BJ (cell line): ENCODE data around the gene IFT172. TPM values are rescaled to one million over a fixed set of nuclear protein-coding genes. Genes with fewer than 3 reads are reported as not detected.

Experiments used
- CTCF ChIA-PET: fragments of 350-600 bp; formaldehyde crosslinking; extraction: SDS; loops from one replicate; lab custom pipeline; 2021; ENCODE audit warnings: antibody characterized with exemption, inconsistent platforms; lab: Yijun Ruan, JAX
- POLR2A ChIA-PET: fragments of 300-600 bp; sonication (Branson Sonifier 250); formaldehyde crosslinking; extraction: SDS; loops from one replicate; lab custom pipeline; 2021; ENCODE audit warnings: antibody characterized with exemption; lab: Charles Lee
- DNase-seq: peaks from one replicate; pipeline ENCODE4 v3.0.0-alpha.2; 2011; ENCODE audit warnings: low read depth
- H3K27me3 ChIP-seq: 2 replicates; pipeline ENCODE4 v1.6.0; 2011; ENCODE audit warnings: low read length; ENCODE audit not compliant: control insufficient read depth, insufficient read depth
- H3K36me3 ChIP-seq: 2 replicates; pipeline ENCODE4 v1.5.1; 2011; ENCODE audit warnings: low read length; ENCODE audit not compliant: control insufficient read depth, insufficient read depth
- H3K4me3 ChIP-seq: 2 replicates; pipeline ENCODE4 v1.5.1; 2011; ENCODE audit warnings: low read depth, mild to moderate bottlenecking, control low read depth, low read length
- polyA plus RNA-seq: library from polyadenylated mRNA; depleted of rRNA; stranded (reverse); fragments of >200 nt; gene quantifications from 2 replicates; pipeline ENCODE4 v1.2.3, GENCODE V29; 2011
- TF ChIP-seq, protein P1 (sequence below): IDR thresholded peaks from 2 replicates; pipeline ENCODE4 v1.5.1; 2011; ENCODE audit warnings: low read depth, mild to moderate bottlenecking, control low read depth, inconsistent platforms, low read length, moderate library complexity; ENCODE audit not compliant: insufficient read depth

IFT172 gene
- polyA plus RNA-seq, 1 experiment: 20.3 TPM

DNA sequence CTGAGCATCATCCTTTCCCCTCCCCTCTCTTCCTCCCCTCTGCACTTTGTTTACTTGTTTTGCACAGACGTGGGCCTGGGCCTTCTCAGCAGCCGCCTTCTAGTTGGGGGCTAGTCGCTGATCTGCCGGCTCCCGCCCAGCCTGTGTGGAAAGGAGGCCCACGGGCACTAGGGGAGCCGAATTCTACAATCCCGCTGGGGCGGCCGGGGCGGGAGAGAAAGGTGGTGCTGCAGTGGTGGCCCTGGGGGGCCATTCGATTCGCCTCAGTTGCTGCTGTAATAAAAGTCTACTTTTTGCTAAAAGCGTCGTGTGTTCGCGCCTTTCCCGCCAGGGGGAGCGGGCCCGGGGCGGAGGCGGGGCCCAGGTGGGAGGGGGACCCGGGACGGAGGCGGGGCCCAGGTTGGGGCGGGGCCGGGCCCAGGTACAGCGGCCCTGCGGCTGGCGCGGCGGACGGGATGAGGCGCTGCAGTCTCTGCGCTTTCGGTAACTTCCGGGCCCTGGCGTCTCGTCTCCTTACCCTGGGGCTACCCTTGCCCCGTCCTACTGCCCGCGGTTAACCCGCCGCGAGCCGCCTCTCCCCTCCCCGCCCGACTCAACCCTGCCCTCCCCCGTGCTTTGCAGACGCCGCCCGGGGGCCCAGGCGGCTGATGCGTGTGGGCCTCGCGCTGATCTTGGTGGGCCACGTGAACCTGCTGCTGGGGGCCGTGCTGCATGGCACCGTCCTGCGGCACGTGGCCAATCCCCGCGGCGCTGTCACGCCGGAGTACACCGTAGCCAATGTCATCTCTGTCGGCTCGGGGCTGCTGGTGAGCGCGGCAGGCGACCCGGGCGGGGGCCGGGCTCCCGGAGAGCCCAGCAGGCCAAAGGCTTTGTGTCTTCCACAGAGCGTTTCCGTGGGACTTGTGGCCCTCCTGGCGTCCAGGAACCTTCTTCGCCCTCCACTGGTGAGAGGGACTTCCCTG is 47.3 kb downstream of the IFT172 start, which contains the start of gene KRTCAP3:
KRTCAP3 (plus strand) TSS at position 424 of the 962 bp plus-strand sequence; CDS start at position 456, 32 bp downstream.
- peaks cover 19% of the 10 kb centered on the region for H3K36me3 ChIP-seq
- POLR2A ChIA-PET: no interaction called here
- H3K4me3 ChIP-seq: no peak within 1 kb of the TSS
- DNase-seq: no peak
- CTCF ChIA-PET: no interaction called here
- TF ChIP-seq, protein P1, sequence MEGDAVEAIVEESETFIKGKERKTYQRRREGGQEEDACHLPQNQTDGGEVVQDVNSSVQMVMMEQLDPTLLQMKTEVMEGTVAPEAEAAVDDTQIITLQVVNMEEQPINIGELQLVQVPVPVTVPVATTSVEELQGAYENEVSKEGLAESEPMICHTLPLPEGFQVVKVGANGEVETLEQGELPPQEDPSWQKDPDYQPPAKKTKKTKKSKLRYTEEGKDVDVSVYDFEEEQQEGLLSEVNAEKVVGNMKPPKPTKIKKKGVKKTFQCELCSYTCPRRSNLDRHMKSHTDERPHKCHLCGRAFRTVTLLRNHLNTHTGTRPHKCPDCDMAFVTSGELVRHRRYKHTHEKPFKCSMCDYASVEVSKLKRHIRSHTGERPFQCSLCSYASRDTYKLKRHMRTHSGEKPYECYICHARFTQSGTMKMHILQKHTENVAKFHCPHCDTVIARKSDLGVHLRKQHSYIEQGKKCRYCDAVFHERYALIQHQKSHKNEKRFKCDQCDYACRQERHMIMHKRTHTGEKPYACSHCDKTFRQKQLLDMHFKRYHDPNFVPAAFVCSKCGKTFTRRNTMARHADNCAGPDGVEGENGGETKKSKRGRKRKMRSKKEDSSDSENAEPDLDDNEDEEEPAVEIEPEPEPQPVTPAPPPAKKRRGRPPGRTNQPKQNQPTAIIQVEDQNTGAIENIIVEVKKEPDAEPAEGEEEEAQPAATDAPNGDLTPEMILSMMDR: no peak
- H3K27me3 ChIP-seq: no peaks in the 10 kb centered on the region

DNA sequence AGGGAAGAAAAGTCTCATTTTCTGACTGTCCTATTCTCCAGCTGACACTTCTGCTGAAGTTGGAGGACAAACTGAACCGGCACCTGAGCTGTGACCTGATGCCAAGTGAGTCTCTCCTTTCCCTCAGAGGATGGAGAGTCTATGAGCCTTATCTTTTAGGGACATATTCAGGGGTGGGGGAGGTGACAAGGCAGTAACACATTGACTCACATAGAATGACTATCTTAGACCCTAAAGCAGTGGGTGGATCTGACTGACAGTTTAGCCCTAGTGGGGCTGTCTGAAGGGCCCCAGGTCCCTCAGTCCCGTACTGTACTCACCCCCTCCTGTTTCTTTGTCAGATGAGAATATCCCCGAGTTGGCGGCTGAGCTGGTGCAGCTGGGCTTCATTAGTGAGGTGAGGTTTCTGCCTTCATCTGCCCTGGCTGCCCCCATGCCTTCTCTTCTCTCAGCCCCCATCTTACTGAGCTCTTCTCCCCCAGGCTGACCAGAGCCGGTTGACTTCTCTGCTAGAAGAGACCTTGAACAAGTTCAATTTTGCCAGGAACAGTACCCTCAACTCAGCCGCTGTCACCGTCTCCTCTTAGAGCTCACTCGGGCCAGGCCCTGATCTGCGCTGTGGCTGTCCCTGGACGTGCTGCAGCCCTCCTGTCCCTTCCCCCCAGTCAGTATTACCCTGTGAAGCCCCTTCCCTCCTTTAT is 48.2 kb downstream of the IFT172 start:
- H3K4me3 ChIP-seq: no peak overlapping the region
- TF ChIP-seq, protein P1: no peak
- CTCF ChIA-PET: no interaction called here
- H3K36me3 ChIP-seq: peaks cover 25% of the 10 kb centered on the region
- DNase-seq: no peak
- H3K27me3 ChIP-seq: no peaks in the 10 kb centered on the region
- POLR2A ChIA-PET: no interaction called here

DNA sequence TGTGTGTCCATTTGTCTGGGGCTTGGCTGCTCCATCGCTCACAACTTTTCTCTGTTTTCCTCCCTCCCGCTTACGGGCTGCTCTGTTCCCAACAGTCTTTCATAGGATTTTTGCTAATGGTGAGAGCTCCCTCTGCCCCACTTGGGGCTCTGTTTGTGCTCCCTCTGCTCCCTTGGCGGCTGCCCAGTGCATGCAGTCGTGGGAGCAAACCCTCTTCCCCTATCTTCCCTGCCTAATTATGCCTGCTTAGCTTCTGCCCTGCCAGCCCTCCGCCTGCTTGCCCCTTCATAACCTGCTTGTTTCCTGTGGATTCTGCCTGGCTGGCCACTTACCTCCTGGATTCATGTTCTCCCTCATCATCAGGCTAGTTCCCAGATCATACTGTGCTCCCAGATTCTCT is 53.9 kb downstream of the IFT172 start:
- TF ChIP-seq, protein P1: no peak
- Histone ChIP-seq H3K4me3 (no peak overlapping the region), H3K27me3 (no peaks in the 10 kb centered on the region), H3K36me3 (peaks cover 39% of the 10 kb centered on the region)
- POLR2A ChIA-PET: no interaction called here
- no peak for DNase-seq
- CTCF ChIA-PET: no interaction called here

DNA sequence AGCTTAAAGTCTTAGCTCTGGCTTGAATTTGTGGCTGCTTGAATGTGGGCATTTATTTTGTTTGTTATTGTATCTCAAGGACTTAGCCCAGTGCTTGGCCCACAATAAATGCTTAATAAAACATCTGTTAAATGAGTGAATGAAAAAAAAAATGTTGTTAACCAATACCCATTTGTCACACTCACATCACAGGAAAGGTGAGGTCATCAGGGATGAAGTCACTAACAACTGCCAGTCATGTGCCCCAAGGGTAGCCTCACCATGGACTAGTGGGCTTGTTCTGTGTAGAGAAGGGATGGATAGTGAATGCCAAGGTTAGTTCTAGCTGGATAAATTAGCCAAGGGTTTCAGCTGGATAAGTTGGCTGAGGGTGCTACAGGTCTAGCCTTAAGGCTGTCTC is 58.1 kb downstream of the IFT172 start:
- TF ChIP-seq, protein P1: no peak
- Histone ChIP-seq H3K4me3 (no peak overlapping the region), H3K27me3 (no peaks in the 10 kb centered on the region), H3K36me3 (peaks cover 24% of the 10 kb centered on the region)
- CTCF ChIA-PET: interaction anchor here (0.7 kb wide), 1 partner anchor 27 kb away, joined by 4 read pairs; no protein-coding TSS in a partner anchor
- no peak for DNase-seq
- POLR2A ChIA-PET: interaction anchor here (0.6 kb wide), 1 partner anchor 51 kb away, joined by 4 read pairs; the partner anchor contains the start of gene ZNF513
